ENCODE data around the gene SPTAN1.

- TF ChIP-seq, protein P1, sequence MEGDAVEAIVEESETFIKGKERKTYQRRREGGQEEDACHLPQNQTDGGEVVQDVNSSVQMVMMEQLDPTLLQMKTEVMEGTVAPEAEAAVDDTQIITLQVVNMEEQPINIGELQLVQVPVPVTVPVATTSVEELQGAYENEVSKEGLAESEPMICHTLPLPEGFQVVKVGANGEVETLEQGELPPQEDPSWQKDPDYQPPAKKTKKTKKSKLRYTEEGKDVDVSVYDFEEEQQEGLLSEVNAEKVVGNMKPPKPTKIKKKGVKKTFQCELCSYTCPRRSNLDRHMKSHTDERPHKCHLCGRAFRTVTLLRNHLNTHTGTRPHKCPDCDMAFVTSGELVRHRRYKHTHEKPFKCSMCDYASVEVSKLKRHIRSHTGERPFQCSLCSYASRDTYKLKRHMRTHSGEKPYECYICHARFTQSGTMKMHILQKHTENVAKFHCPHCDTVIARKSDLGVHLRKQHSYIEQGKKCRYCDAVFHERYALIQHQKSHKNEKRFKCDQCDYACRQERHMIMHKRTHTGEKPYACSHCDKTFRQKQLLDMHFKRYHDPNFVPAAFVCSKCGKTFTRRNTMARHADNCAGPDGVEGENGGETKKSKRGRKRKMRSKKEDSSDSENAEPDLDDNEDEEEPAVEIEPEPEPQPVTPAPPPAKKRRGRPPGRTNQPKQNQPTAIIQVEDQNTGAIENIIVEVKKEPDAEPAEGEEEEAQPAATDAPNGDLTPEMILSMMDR (conservative IDR thresholded peaks at IDR 0.05; ENCODE audit: low read length) = no peak
- no peak for TF ChIP-seq EZH2phosphoT487 (IDR thresholded peaks at IDR 0.05; ENCODE audit: borderline replicate concordance)
Measured at GRCh38 chr9:128628471-128629048, 76.2 kb downstream of the SPTAN1 start.

All from Loucy (cell line).